K562 (cell line): Measurements from ENCODE around the gene ASF1B. TPM values are rescaled to one million over a fixed set of nuclear protein-coding genes. Genes with fewer than 3 reads are reported as not detected.

Experiments used
- CBFB ChIP-seq: sonication (generic); formaldehyde crosslinking; IDR thresholded peaks from 2 replicates; pipeline ENCODE4 v1.4.0; 2020; ENCODE audit warnings: mild to moderate bottlenecking, missing genetic modification reagents
- DNMT1 ChIP-seq: fragments of 450-650 bp; IDR thresholded peaks from 2 replicates; pipeline ENCODE4 v1.6.1; 2016; ENCODE audit warnings: antibody characterized with exemption, mild to moderate bottlenecking
- FOXA1 ChIP-seq: fragments of 450-650 bp; IDR thresholded peaks from 2 replicates; pipeline ENCODE4 v1.6.1; 2016; ENCODE audit warnings: mild to moderate bottlenecking, borderline replicate concordance
- HLTF ChIP-seq: fragments of 450-650 bp; IDR thresholded peaks from 2 replicates; pipeline ENCODE4 v1.6.1; 2016
- KAT7 ChIP-seq: sonication (generic); formaldehyde crosslinking; IDR thresholded peaks from 2 replicates; pipeline ENCODE4 v1.8.0; 2022; ENCODE audit warnings: missing genetic modification reagents, mild to moderate bottlenecking, borderline replicate concordance
- MTA1 ChIP-seq: fragments of 450-650 bp; IDR thresholded peaks from 2 replicates; pipeline ENCODE4 v1.6.1; 2017; ENCODE audit warnings: borderline replicate concordance
- SP1 ChIP-seq: sonication (generic); formaldehyde crosslinking; IDR thresholded peaks from 2 replicates; pipeline ENCODE4 v1.8.1; 2022; ENCODE audit warnings: mild to moderate bottlenecking, missing genetic modification reagents
- SRSF7 ChIP-seq: fragments of 200-400 bp; formaldehyde crosslinking; optimal IDR thresholded peaks from 2 replicates; pipeline ENCODE3; 2017; ENCODE audit warnings: mild to moderate bottlenecking, low read depth, low read length
- TOE1 ChIP-seq, 2 experiments: fragments of 450-650 bp in 1 of 2; sonication (generic) in 1 of 2; formaldehyde crosslinking in 1 of 2; IDR thresholded peaks; 2 replicates each; pipeline versions ENCODE4 v1.7.1 to v1.8.0; 2016 to 2022; ENCODE audit warnings: borderline replicate concordance in 2 of 2, mild to moderate bottlenecking in 2 of 2, antibody characterized with exemption in 1 of 2, inconsistent platforms in 1 of 2, low read depth in 1 of 2, missing genetic modification reagents in 1 of 2, moderate library complexity in 1 of 2
- XRCC4 ChIP-seq: IDR thresholded peaks from one replicate; pipeline ENCODE4 v1.6.1; 2011; ENCODE audit not compliant: insufficient read depth, insufficient read length; ENCODE audit errors: extremely low read depth
- YY1 ChIP-seq, 3 experiments: IDR thresholded peaks; 2 replicates each; pipeline ENCODE4 v1.6.1; 2011; ENCODE audit warnings: low read length in 2 of 3, mild to moderate bottlenecking in 2 of 3, moderate library complexity in 2 of 3, borderline replicate concordance in 1 of 3, control low read depth in 1 of 3, low read depth in 1 of 3; ENCODE audit not compliant: insufficient read depth in 3 of 3, insufficient replicate concordance in 2 of 3, control insufficient read depth in 1 of 3, insufficient read length in 1 of 3; ENCODE audit errors: extremely low read depth in 1 of 3
- ZC3H4 ChIP-seq: sonication (generic); formaldehyde crosslinking; IDR thresholded peaks from 2 replicates; pipeline ENCODE4 v1.9.0; 2021; ENCODE audit warnings: missing genetic modification reagents, borderline replicate concordance
- ZNF282 ChIP-seq: sonication (generic); formaldehyde crosslinking; IDR thresholded peaks from 2 replicates; pipeline ENCODE4 v1.8.1; 2023; ENCODE audit warnings: missing genetic modification reagents
- ZNF311 ChIP-seq: fragments of 250-450 bp; sonication (Bioruptor Pico); IDR thresholded peaks from 2 replicates; pipeline ENCODE4 v1.4.0; 2020; ENCODE audit warnings: mild to moderate bottlenecking, moderate library complexity
- ZNF431 ChIP-seq: sonication (generic); formaldehyde crosslinking; IDR thresholded peaks from 2 replicates; pipeline ENCODE4 v1.8.0; 2022; ENCODE audit warnings: mild to moderate bottlenecking, missing genetic modification reagents
- polyA plus RNA-seq, 8 experiments: library from polyadenylated mRNA; depleted of rRNA in 4 of 8; stranded (reverse) in 5 of 8; unstranded in 3 of 8; fragments of >200 nt; fragmentation: Nextera tagmentation in 2 of 8; fragmentation: Illumina TruSeq in 1 of 8; extraction: Ambion mirVana in 2 of 8; extraction: Trizol in 1 of 8; gene quantifications; 2 replicates each; pipeline versions ENCODE4 v1.2.1 to v1.2.3, GENCODE V29; 2011 to 2014; ENCODE audit warnings: inconsistent platforms in 1 of 8, missing spikeins in 1 of 8
- total RNA-seq, 7 experiments: library from RNA; depleted of rRNA in 6 of 7; stranded (reverse); fragments of >200 nt in 6 of 7; fragmentation: Illumina TruSeq in 2 of 7; extraction: Trizol in 2 of 7; gene quantifications; 2 replicates each; pipeline versions ENCODE4 v1.2.1 to v1.2.3, GENCODE V29; 2011 to 2021; ENCODE audit warnings: low replicate concordance in 1 of 7
- TF ChIP-seq, protein P1 (sequence below): fragments of 200-800 bp; sonication (Bioruptor generic); IDR thresholded peaks from 2 replicates; pipeline ENCODE4 v1.6.1; 2017; ENCODE audit warnings: missing genetic modification characterization, missing compliant biosample characterization
- TF ChIP-seq, protein P2 (sequence below), 2 experiments: fragments of 450-650 bp in 1 of 2; sonication (generic) in 1 of 2; formaldehyde crosslinking in 1 of 2; IDR thresholded peaks in 1 of 2; conservative IDR thresholded peaks in 1 of 2; 2 replicates each; pipeline versions ENCODE4 v1.6.1 to v1.8.1; 2016 to 2023; ENCODE audit warnings: mild to moderate bottlenecking in 2 of 2, moderate library complexity in 2 of 2, inconsistent platforms in 1 of 2, missing genetic modification reagents in 1 of 2
- TF ChIP-seq, protein P3 (sequence below): sonication (generic); formaldehyde crosslinking; IDR thresholded peaks from 2 replicates; pipeline ENCODE4 v1.4.0; 2020; ENCODE audit warnings: mild to moderate bottlenecking, missing genetic modification reagents
- TF ChIP-seq, protein P4 (sequence below), 2 experiments: IDR thresholded peaks; 2 replicates each; pipeline ENCODE4 v1.6.1; 2012; ENCODE audit warnings: improper control_type of control experiment in 2 of 2, low read depth in 2 of 2, low read length in 2 of 2, borderline replicate concordance in 1 of 2

The ASF1B gene
- total and polyA plus RNA-seq, 9 of the 15 experiments (the other 6 are each of a cell fraction or from before 2014, with no cell fraction given), result 6.0 to 69.4 (median 53.3) TPM

DNA sequence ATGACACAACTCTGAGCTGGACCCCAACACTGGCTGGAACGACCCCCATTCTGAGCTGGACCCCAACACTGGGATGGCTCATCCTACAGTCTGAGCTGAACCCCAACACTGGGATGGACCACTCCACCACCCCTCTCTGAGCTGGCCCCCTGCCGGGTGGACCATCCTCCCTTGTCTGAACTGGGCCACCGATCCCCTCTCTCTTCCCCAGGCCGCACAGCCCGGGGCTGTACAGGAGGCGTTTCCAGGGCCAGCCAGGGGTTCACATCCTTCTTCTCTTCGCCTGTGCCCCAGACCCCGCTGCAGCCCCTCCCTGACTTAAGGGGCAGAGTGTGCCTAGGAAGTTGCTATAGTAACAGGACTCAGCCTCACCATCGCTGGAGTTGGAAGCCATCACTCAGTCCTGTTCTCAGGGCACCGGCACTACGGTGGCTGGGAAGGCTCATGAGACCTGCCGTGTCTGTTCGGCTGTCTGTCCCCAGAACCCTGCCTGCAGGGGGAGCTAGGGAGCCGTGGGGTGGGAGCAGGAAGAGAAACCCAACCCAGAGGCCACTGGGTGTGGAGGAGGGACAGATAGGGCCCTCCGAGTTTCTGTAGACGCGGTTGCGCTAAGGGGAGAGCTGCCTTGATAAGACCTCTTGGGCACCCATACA, 22.5 kb downstream of the ASF1B start (continued):
- TF ChIP-seq HLTF (peak; percentile 12; the same call in 1 of the 2 replicates), ZNF431 (no peak), SP1 (CRISPR knock-in tag) (peak; percentile 77), ZNF282 (CRISPR knock-in tag) (no peak), FOXA1 (no peak), ZC3H4 (CRISPR knock-in tag) (no peak), YY1 (IDR thresholded peaks at IDR 0.05; ENCODE audit: borderline replicate concordance in 1 of 3, control insufficient read depth in 1 of 3, extremely low read depth in 1 of 3, insufficient read depth in 3 of 3, insufficient read length in 1 of 3, insufficient replicate concordance in 2 of 3, low read depth in 1 of 3, low read length in 2 of 3) (peak in 2 of 3 experiments; percentile 24 to 43), KAT7 (CRISPR knock-in tag) (0 out of 2 replicates have a peak, but pooled peaks have one; percentile 10), MTA1 (no peak), SRSF7 (no peak), TOE1 (IDR thresholded peaks at IDR 0.05; ENCODE audit: borderline replicate concordance) (peak; percentile 69; the same call in 1 of the 2 replicates), TOE1 (CRISPR knock-in tag; IDR thresholded peaks at IDR 0.05; ENCODE audit: borderline replicate concordance, low read depth) (no peak), DNMT1 (no peak), XRCC4 (no peak), ZNF311 (CRISPR knock-in tag) (0 out of 2 replicates have a peak, but pooled peaks have one; percentile 47), CBFB (CRISPR knock-in tag) (no peak)
- TF ChIP-seq, protein P1, sequence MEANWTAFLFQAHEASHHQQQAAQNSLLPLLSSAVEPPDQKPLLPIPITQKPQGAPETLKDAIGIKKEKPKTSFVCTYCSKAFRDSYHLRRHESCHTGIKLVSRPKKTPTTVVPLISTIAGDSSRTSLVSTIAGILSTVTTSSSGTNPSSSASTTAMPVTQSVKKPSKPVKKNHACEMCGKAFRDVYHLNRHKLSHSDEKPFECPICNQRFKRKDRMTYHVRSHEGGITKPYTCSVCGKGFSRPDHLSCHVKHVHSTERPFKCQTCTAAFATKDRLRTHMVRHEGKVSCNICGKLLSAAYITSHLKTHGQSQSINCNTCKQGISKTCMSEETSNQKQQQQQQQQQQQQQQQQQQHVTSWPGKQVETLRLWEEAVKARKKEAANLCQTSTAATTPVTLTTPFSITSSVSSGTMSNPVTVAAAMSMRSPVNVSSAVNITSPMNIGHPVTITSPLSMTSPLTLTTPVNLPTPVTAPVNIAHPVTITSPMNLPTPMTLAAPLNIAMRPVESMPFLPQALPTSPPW (CRISPR knock-in tag), result no peak; the same call in 1 of the 2 replicates
- TF ChIP-seq, protein P2, sequence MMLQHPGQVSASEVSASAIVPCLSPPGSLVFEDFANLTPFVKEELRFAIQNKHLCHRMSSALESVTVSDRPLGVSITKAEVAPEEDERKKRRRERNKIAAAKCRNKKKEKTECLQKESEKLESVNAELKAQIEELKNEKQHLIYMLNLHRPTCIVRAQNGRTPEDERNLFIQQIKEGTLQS (IDR thresholded peaks at IDR 0.05), result no peak
- TF ChIP-seq, protein P2 (CRISPR knock-in tag; conservative IDR thresholded peaks at IDR 0.05), result no peak
- TF ChIP-seq, protein P3, sequence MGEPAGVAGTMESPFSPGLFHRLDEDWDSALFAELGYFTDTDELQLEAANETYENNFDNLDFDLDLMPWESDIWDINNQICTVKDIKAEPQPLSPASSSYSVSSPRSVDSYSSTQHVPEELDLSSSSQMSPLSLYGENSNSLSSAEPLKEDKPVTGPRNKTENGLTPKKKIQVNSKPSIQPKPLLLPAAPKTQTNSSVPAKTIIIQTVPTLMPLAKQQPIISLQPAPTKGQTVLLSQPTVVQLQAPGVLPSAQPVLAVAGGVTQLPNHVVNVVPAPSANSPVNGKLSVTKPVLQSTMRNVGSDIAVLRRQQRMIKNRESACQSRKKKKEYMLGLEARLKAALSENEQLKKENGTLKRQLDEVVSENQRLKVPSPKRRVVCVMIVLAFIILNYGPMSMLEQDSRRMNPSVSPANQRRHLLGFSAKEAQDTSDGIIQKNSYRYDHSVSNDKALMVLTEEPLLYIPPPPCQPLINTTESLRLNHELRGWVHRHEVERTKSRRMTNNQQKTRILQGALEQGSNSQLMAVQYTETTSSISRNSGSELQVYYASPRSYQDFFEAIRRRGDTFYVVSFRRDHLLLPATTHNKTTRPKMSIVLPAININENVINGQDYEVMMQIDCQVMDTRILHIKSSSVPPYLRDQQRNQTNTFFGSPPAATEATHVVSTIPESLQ (CRISPR knock-in tag), result no peak
- TF ChIP-seq, protein P4, sequence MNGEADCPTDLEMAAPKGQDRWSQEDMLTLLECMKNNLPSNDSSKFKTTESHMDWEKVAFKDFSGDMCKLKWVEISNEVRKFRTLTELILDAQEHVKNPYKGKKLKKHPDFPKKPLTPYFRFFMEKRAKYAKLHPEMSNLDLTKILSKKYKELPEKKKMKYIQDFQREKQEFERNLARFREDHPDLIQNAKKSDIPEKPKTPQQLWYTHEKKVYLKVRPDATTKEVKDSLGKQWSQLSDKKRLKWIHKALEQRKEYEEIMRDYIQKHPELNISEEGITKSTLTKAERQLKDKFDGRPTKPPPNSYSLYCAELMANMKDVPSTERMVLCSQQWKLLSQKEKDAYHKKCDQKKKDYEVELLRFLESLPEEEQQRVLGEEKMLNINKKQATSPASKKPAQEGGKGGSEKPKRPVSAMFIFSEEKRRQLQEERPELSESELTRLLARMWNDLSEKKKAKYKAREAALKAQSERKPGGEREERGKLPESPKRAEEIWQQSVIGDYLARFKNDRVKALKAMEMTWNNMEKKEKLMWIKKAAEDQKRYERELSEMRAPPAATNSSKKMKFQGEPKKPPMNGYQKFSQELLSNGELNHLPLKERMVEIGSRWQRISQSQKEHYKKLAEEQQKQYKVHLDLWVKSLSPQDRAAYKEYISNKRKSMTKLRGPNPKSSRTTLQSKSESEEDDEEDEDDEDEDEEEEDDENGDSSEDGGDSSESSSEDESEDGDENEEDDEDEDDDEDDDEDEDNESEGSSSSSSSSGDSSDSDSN (IDR thresholded peaks at IDR 0.05; ENCODE audit: borderline replicate concordance in 1 of 2, low read depth in 2 of 2, low read length in 2 of 2), result no peak
